Uterus (tissue), 2 donors: ENCODE results near the gene RO60.

Experiments
- POLR2A ChIP-seq, 2 donors: fragments of 450-650 bp; IDR thresholded peaks; one replicate each; pipeline ENCODE4 v1.6.1; 2016; ENCODE audit warnings: antibody characterized with exemption in 2 of 2, mild to moderate bottlenecking in 1 of 2, moderate library complexity in 1 of 2
- TF ChIP-seq, protein P1 (sequence below), 4 experiments: fragments of 200-600 bp in 2 of 4; fragments of 450-650 bp in 2 of 4; sonication (generic) in 2 of 4; IDR thresholded peaks; one replicate each; pipeline ENCODE4 v1.5.1; 2016 to 2019; ENCODE audit warnings: antibody characterized with exemption in 4 of 4, mild to moderate bottlenecking in 2 of 4, moderate library complexity in 1 of 4

DNA sequence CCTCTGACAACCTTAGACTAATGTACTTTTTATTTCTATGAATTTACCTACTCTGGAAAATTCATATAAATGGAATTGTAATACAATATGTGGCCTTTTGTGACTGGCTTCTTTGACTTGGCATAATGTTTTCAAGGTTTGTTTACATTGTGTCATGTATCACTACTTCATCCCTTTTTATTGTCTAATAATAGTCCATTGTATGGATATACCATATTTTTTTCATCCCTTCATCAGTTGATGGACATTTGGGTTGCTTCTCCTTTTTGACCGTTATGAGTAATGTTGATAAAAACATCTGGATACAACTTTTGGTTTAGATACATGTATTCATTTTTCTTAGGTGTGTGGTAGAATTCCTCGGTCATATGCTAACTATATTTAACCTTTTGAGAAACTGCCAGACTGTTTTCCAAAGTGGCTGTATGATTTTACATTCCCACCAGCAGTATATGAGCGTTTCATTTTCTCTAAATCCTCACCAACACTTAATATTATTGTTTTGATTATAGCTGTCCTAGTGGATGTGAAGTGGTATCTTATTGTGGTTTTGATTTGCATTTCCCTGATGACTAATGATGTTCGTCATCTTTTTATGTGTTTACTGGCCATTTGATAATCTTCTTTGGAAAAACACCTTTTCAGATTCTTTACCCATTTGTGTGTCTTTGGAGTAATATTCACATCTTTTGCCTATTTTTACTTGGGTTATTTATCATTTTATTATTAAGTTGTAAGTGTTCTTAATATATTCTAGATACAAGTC lies 3.5 kb downstream of the RO60 start:
- TF ChIP-seq, protein P1, sequence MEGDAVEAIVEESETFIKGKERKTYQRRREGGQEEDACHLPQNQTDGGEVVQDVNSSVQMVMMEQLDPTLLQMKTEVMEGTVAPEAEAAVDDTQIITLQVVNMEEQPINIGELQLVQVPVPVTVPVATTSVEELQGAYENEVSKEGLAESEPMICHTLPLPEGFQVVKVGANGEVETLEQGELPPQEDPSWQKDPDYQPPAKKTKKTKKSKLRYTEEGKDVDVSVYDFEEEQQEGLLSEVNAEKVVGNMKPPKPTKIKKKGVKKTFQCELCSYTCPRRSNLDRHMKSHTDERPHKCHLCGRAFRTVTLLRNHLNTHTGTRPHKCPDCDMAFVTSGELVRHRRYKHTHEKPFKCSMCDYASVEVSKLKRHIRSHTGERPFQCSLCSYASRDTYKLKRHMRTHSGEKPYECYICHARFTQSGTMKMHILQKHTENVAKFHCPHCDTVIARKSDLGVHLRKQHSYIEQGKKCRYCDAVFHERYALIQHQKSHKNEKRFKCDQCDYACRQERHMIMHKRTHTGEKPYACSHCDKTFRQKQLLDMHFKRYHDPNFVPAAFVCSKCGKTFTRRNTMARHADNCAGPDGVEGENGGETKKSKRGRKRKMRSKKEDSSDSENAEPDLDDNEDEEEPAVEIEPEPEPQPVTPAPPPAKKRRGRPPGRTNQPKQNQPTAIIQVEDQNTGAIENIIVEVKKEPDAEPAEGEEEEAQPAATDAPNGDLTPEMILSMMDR (IDR thresholded peaks at IDR 0.05), result no peak
- TF ChIP-seq POLR2A (IDR thresholded peaks at IDR 0.05), result no peak
